Ascending aorta (tissue), 2 donors: ENCODE data around the gene SPON1. TPM values are rescaled to one million over a fixed set of nuclear protein-coding genes. Genes with fewer than 3 reads are reported as not detected.

Source experiments
- DNase-seq, 2 donors: peaks; one replicate each; pipeline ENCODE4 v3.0.0-alpha.2; 2019; ENCODE audit warnings: low spot score in 2 of 2
- H3K27ac ChIP-seq, 2 donors: fragments of 200-600 bp; sonication (generic); one replicate each; pipeline ENCODE4 v1.5.1; 2016 to 2017; ENCODE audit warnings: mild to moderate bottlenecking in 1 of 2
- H3K27me3 ChIP-seq: fragments of 200-600 bp; sonication (generic); one replicate; pipeline ENCODE4 v1.5.1; 2017
- H3K36me3 ChIP-seq, 2 donors: fragments of 200-600 bp; sonication (generic); one replicate each; pipeline ENCODE4 v1.5.1; 2016
- H3K4me1 ChIP-seq, 2 donors: fragments of 200-600 bp; sonication (generic); one replicate each; pipeline ENCODE4 v1.5.1; 2016 to 2017; ENCODE audit warnings: mild to moderate bottlenecking in 1 of 2
- H3K4me3 ChIP-seq, 2 donors: fragments of 200-600 bp; sonication (generic); one replicate each; pipeline ENCODE4 v1.5.1; 2016 to 2017; ENCODE audit warnings: mild to moderate bottlenecking in 1 of 2
- H3K9me3 ChIP-seq, 2 donors: fragments of 200-600 bp; sonication (generic); one replicate each; pipeline ENCODE4 v1.5.1; 2016
- intact Hi-C: fragments of 100-400 bp; cut with DNase I; formaldehyde crosslinking; loops from one replicate; pipeline ENCODE4 v1.15.1; 2023
- total RNA-seq: library from RNA; depleted of rRNA; stranded (reverse); fragments of >200 nt; gene quantifications from one replicate; pipeline ENCODE4 v1.1.0, GENCODE V29; 2016
- TF ChIP-seq, protein P1 (sequence below), 3 experiments: fragments of 200-600 bp in 2 of 3; fragments of 450-650 bp in 1 of 3; sonication (generic) in 2 of 3; IDR thresholded peaks; one replicate each; pipeline ENCODE4 v1.5.1; 2016 to 2019; ENCODE audit warnings: antibody characterized with exemption in 3 of 3, mild to moderate bottlenecking in 1 of 3, moderate library complexity in 1 of 3

Gene SPON1
- total RNA-seq, 1 donor from 2014 or later, result 37.8 TPM

DNA sequence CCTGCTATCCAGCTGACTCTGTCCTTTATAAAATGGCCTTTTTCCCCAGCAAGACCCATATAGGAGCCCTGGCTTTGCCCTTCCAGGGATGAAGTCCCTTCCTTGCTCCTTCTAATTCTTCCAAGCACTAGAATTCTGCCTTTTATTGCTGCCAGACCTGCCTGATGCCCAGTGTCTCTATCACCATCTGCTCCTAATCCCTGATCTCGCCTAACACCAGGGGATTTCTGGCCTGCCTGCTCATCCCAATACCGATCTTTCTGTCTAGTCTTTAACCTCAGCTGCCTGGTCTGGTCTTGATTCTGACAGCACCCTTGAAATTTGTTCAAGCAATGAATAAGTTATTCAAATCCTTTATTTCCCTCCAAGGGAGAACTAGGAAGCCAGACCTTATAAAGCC, 150.2 kb downstream of the SPON1 start:
- Histone ChIP-seq H3K4me3 (no peak overlapping the region), H3K27ac (no peak overlapping the region), H3K36me3 (no peaks in the 10 kb centered on the region), H3K27me3 (no peaks in the 10 kb centered on the region), H3K4me1 (no peaks in the 10 kb centered on the region), H3K9me3 (no peaks in the 10 kb centered on the region)
- DNase-seq, result no peak
- TF ChIP-seq, protein P1, sequence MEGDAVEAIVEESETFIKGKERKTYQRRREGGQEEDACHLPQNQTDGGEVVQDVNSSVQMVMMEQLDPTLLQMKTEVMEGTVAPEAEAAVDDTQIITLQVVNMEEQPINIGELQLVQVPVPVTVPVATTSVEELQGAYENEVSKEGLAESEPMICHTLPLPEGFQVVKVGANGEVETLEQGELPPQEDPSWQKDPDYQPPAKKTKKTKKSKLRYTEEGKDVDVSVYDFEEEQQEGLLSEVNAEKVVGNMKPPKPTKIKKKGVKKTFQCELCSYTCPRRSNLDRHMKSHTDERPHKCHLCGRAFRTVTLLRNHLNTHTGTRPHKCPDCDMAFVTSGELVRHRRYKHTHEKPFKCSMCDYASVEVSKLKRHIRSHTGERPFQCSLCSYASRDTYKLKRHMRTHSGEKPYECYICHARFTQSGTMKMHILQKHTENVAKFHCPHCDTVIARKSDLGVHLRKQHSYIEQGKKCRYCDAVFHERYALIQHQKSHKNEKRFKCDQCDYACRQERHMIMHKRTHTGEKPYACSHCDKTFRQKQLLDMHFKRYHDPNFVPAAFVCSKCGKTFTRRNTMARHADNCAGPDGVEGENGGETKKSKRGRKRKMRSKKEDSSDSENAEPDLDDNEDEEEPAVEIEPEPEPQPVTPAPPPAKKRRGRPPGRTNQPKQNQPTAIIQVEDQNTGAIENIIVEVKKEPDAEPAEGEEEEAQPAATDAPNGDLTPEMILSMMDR (IDR thresholded peaks at IDR 0.05), result no peak
- intact Hi-C loops, result no loop called here

DNA sequence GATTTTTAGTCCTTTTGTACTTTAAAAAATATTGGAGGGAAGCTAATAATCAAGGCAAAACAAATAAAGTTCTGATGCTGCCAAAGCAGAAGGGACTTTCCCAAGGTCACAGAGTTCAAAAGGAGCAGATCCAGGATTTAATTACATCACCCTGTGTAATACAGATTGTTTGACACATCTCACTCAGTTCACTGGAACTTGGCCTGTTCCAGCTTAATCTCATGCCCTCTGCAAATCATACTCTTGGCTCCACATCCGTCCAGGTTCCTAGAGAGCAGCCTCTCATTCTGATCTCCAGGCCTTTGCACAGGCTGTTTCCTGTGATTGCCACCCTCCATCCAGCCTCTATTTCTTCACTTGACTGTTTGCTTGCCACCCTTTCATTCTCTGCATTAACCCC, 151.7 kb downstream of the SPON1 start:
- Histone ChIP-seq H3K27ac (no peak overlapping the region), H3K4me1 (no peaks in the 10 kb centered on the region), H3K9me3 (no peaks in the 10 kb centered on the region), H3K4me3 (no peak overlapping the region), H3K27me3 (no peaks in the 10 kb centered on the region), H3K36me3 (no peaks in the 10 kb centered on the region)
- intact Hi-C loops, result no loop called here
- TF ChIP-seq, protein P1 (IDR thresholded peaks at IDR 0.05), result no peak
- DNase-seq, result no peak

DNA sequence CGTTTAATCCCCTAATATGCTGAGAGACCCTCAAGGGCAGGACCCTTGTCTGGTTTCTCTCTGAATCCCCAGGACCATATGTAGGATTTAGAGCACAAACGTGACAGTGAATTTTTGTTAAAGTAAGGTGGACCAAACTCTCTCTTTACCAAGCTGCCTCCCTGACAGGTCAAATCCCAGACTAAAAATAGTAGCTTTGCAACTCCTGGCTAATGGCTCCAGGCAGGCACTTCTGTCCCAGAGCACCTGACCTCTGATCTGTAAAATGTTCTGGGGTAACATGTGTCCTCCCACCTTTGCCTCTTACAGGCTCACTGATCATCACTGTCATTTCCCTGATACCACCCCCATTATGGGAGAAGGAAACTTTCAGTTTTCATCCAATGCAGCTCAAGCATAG, 152.3 kb downstream of the SPON1 start:
- intact Hi-C loops, result no loop called here
- H3K36me3 ChIP-seq, result no peaks in the 10 kb centered on the region
- DNase-seq, result no peak
- H3K4me3 ChIP-seq, result no peak overlapping the region
- no peak overlapping the region for H3K27ac ChIP-seq
- no peaks in the 10 kb centered on the region for H3K9me3 ChIP-seq
- H3K4me1 ChIP-seq, result no peaks in the 10 kb centered on the region
- no peaks in the 10 kb centered on the region for H3K27me3 ChIP-seq
- TF ChIP-seq, protein P1 (IDR thresholded peaks at IDR 0.05), result no peak

DNA sequence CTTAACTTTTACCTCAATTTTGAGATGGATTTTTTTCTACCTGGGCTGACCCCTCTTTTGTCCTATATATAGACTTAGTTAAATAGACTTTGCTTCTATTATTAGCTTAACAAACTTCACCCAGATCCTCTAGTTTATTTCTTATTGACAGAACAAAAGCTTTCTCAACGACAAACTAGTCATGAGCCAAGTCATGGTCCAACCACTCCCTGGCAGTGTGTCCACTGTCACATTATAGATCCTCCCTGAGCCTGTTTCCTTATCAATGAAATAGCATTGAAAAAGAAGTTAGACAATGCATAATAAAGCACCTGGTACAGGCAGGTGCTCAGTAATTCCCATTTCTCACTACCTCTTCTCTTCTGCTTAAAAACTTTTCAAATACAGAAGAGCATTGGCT, 155.1 kb downstream of the SPON1 start:
- no peaks in the 10 kb centered on the region for H3K36me3 ChIP-seq
- no peak for DNase-seq
- no peaks in the 10 kb centered on the region for H3K9me3 ChIP-seq
- no peak overlapping the region for H3K4me3 ChIP-seq
- TF ChIP-seq, protein P1 (IDR thresholded peaks at IDR 0.05), result no peak
- intact Hi-C loops, result no loop called here
- no peaks in the 10 kb centered on the region for H3K27me3 ChIP-seq
- H3K27ac ChIP-seq, result no peak overlapping the region
- no peaks in the 10 kb centered on the region for H3K4me1 ChIP-seq

DNA sequence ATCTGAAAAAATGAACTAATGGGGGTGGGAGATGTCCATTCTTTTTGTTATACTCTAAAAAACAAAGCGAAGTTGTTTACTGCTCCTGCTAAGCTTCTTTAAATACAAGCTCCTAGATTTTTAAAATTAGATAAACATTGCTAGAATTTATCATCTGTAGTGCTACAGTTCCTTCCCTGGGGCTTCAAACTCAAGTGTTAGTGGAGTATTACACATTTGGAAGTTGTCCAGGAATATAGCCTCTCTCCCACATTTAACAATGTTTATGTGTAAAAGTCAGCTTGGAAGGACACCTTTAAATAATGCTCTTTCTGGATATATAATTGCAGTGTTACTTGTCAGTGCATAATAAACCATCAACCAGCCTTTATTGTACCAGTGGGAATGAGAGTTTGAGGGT, 155.5 kb downstream of the SPON1 start:
- Histone ChIP-seq H3K27me3 (no peaks in the 10 kb centered on the region), H3K36me3 (no peaks in the 10 kb centered on the region), H3K4me3 (no peak overlapping the region), H3K4me1 (no peaks in the 10 kb centered on the region), H3K9me3 (no peaks in the 10 kb centered on the region), H3K27ac (no peak overlapping the region)
- intact Hi-C loops, result no loop called here
- DNase-seq, result no peak
- TF ChIP-seq, protein P1 (IDR thresholded peaks at IDR 0.05), result no peak

DNA sequence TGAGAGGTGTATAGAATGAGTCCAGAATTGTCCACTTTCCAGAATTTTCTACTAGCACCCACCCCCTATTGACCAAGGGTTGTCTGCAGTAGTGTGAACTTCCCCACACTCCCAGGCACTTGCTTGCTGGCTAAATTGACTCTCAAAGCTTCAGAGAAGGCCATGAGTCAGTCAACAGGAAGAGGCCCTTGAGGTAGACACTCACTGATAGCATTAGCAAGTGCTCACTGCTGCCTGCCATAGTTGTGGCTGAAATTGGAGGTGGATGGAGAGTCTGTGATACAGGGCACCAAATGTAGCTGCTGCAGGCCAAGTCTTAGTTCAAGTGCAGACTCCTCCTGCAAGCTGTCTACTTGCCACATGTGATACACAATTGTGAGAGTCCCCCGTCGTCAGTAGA, 156.8 kb downstream of the SPON1 start:
- Histone ChIP-seq H3K4me3 (no peak overlapping the region), H3K27me3 (no peaks in the 10 kb centered on the region), H3K27ac (no peak overlapping the region), H3K9me3 (no peaks in the 10 kb centered on the region), H3K36me3 (no peaks in the 10 kb centered on the region), H3K4me1 (no peaks in the 10 kb centered on the region)
- DNase-seq, result no peak
- TF ChIP-seq, protein P1 (IDR thresholded peaks at IDR 0.05), result no peak
- intact Hi-C loops, result no loop called here
